Coronary artery (tissue), 2 donors: ENCODE data around the gene MAP4K2.

Experiments used
- DNase-seq: peaks from one replicate; pipeline ENCODE4 v3.0.0-alpha.2; 2017; ENCODE audit warnings: low spot score
- H3K27ac ChIP-seq, 2 donors: fragments of 200-600 bp; sonication (generic); one replicate each; pipeline ENCODE4 v1.5.1; 2016 to 2019
- H3K4me3 ChIP-seq: fragments of 200-600 bp; sonication (generic); 2 replicates; pipeline ENCODE4 v1.5.1; 2016; ENCODE audit warnings: mild to moderate bottlenecking, moderate library complexity
- TF ChIP-seq, protein P1 (sequence below): fragments of 200-600 bp; sonication (generic); IDR thresholded peaks from one replicate; pipeline ENCODE4 v1.5.1; 2019; ENCODE audit warnings: antibody characterized with exemption

The MAP4K2 gene

DNA sequence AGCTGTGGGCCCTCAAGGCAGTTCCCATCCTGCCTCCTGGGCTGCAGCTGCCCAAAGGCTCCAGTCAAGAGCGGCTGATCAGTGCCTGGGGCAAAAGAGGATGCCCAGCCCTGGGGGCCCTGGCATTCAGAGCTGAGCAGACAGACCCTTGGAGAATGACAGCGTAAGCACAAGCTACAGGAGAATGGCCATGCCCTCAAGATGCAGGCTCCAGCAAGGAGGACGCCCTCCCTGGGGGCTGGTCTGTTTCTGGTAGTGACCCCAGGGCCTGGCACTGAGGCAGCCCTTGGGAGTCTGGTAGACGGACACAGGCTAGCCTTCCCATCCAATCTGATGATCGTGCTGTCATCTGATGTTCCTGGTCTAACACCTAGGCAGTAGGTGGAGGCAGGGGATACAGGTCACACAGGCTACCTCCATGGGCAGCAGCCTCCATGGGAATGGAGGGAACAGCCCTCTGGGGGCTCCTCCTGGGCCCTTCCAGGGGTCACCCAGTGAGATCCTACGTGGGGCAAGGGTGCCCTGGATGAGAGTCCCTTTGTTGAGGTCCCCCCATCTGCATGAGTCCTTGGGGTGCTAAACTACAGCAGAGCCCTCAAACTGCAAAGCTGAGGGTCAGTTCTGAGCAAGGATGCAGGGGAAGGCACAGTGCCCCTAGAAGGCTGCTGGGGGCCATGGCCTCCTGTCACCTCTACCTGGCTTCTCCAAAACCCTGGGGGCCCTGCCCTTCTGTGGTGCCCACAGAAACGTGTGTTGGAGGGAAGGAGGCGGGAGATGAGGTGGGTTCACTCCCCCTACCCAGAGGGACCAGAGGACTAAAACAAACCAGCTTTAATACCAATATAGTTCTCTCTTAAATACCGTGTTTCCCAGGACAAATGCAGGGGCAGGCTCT lies 14.4 kb downstream of the MAP4K2 start:
- Histone ChIP-seq H3K27ac (no peak overlapping the region), H3K4me3 (no peak overlapping the region)
- no peak for DNase-seq
- TF ChIP-seq, protein P1, sequence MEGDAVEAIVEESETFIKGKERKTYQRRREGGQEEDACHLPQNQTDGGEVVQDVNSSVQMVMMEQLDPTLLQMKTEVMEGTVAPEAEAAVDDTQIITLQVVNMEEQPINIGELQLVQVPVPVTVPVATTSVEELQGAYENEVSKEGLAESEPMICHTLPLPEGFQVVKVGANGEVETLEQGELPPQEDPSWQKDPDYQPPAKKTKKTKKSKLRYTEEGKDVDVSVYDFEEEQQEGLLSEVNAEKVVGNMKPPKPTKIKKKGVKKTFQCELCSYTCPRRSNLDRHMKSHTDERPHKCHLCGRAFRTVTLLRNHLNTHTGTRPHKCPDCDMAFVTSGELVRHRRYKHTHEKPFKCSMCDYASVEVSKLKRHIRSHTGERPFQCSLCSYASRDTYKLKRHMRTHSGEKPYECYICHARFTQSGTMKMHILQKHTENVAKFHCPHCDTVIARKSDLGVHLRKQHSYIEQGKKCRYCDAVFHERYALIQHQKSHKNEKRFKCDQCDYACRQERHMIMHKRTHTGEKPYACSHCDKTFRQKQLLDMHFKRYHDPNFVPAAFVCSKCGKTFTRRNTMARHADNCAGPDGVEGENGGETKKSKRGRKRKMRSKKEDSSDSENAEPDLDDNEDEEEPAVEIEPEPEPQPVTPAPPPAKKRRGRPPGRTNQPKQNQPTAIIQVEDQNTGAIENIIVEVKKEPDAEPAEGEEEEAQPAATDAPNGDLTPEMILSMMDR = no peak

DNA sequence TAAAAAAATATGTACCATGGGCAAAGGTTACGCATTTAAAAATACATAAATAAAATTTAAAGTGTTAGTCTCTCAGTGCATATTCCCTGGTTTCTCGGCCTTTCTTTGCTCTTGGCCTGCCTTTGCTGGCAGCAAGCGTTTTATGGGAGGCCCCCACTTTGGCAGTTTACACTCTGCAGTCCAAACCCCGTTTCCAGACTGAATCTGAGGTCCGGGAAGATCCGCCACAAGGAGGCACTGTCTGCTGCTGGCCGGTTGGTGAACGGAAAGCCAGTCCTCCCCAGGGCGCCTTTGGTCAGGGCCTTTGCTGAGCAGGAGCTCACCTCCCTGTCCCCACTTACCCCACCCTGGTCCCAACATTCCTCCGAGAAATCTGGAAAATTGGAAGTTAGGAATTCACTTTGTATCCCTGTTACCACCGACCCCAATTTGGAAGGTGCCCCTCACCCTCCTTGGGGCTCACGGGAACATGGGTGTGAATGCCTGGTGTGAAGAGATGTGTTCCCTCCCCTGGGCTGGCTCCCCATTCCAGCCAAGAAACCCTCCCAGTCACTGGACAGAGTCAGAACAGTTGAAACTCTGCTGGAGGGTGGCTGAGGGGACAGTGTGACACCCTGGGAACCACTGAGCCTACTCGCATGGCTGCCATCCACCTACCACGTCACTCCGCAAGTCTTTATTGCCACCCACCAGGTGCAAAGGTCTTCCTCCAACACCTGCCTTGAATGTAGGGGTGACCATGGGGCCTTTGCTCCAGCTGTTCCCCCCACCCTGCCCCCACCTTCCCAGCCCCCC lies 15.3 kb downstream of the MAP4K2 start:
- TF ChIP-seq, protein P1 = peak; percentile 27
- DNase-seq = no peak
- H3K27ac ChIP-seq = no peak overlapping the region

GRCh38 chr11:64786308-64786707 lies 16.7 kb downstream of the MAP4K2 start:
- Histone ChIP-seq H3K4me3 (no peak overlapping the region), H3K27ac (no peak overlapping the region)
- TF ChIP-seq, protein P1 = no peak
- no peak for DNase-seq

More for the DNA sequence above, 15.3 kb downstream of the MAP4K2 start:
- no peak overlapping the region for H3K4me3 ChIP-seq

DNA sequence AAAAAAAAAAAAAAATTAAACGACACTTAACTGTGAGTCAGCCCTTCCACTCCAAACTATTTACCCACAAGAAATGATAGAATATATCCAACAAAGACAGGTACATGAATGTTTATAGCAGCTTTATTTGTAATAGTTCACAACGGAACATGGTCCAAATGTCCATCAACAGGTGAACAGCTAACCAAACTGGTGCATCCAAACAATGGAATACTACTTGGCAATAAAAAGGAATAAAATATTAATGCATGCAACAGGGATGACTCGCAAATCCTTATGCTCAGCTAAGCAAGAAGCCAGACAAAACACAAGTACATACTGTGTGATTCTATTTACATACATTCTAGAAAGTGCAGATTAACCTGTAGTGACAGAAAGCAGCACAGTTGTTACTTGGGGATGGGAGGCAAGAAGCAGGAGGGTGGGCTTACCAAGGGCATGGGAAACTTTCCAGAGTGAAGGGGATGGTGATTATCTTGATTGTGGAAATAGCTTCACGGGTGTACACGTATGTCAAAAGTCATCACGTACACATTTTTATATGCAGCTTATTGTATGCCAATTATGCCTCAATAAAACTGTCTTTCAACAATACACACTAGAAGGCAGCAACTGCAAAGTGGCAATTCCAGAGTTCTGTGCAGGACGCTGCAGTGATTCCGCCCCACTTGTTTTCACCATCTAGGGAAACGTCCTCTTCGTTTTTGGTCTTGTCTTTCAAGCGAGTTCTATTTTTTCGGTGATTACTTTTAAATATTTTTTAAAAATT lies 18.0 kb downstream of the MAP4K2 start:
- TF ChIP-seq, protein P1 = no peak
- H3K4me3 ChIP-seq = no peak overlapping the region
- no peak for DNase-seq
- H3K27ac ChIP-seq = no peak overlapping the region

- Histone ChIP-seq H3K27ac (peak within 1 kb of the TSS; percentile 99 to 100), H3K4me3 (peak within 1 kb of the TSS; percentile 100)
- DNase-seq = peak; percentile 100
- TF ChIP-seq, protein P1 = no peak
Measured at GRCh38 chr11:64778473-64779298, 24.3 kb downstream of the MAP4K2 start, which contains the start of gene SF1. TSS of gene SF1 (minus strand) at chr11:64778542. CDS start at chr11:64778392, 150 bp downstream.

- DNase-seq = peak; percentile 82
- TF ChIP-seq, protein P1 = no peak
- Histone ChIP-seq H3K27ac (peak overlapping the region; percentile 99 to 100), H3K4me3 (peak overlapping the region; percentile 100)
Measured at GRCh38 chr11:64778223-64778472, 24.9 kb downstream of the MAP4K2 start.
